Hepatocyte (in vitro differentiated cells): ENCODE data around the gene SLC26A8.

Experiments used
- EZH2 ChIP-seq: fragments of 200-600 bp; sonication (generic); IDR thresholded peaks from 2 replicates; pipeline ENCODE4 v1.6.1; 2016; ENCODE audit warnings: antibody characterized with exemption, mild to moderate bottlenecking, borderline replicate concordance
- EZH2phosphoT487 ChIP-seq: fragments of 200-600 bp; sonication (generic); IDR thresholded peaks from one replicate; pipeline ENCODE4 v1.6.1; 2018; ENCODE audit warnings: antibody characterized with exemption, mild to moderate bottlenecking, low read depth, moderate library complexity; ENCODE audit not compliant: unreplicated experiment, severe bottlenecking
- TF ChIP-seq, protein P1 (sequence below): fragments of 200-600 bp; sonication (generic); IDR thresholded peaks from 2 replicates; pipeline ENCODE4 v1.5.1; 2016; ENCODE audit warnings: antibody characterized with exemption, mild to moderate bottlenecking; ENCODE audit not compliant: poor library complexity

DNA sequence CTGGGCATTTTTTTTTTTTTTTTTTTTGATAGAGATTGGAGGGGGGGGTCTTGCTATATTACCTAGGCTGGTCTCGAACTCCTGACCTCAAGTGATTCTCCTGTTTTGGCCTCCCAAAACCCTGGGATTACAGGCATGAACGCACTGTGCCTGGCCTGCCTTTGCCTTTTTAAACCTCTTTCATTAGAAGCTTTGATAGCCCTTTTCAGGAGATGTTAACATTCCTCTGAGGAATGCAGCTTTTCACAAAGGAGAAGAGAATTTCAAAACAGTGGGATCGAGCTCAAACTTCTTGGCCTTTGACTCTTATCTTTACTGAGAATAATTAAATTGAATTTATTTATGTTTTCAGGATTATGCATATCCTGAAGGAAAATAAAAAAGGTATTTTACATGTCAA lies 31.3 kb downstream of the SLC26A8 start:
- TF ChIP-seq, protein P1, sequence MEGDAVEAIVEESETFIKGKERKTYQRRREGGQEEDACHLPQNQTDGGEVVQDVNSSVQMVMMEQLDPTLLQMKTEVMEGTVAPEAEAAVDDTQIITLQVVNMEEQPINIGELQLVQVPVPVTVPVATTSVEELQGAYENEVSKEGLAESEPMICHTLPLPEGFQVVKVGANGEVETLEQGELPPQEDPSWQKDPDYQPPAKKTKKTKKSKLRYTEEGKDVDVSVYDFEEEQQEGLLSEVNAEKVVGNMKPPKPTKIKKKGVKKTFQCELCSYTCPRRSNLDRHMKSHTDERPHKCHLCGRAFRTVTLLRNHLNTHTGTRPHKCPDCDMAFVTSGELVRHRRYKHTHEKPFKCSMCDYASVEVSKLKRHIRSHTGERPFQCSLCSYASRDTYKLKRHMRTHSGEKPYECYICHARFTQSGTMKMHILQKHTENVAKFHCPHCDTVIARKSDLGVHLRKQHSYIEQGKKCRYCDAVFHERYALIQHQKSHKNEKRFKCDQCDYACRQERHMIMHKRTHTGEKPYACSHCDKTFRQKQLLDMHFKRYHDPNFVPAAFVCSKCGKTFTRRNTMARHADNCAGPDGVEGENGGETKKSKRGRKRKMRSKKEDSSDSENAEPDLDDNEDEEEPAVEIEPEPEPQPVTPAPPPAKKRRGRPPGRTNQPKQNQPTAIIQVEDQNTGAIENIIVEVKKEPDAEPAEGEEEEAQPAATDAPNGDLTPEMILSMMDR, result no peak
- TF ChIP-seq EZH2 (no peak), EZH2phosphoT487 (no peak)
